ENCODE measurements around the gene ATG7. TPM values are rescaled to one million over a fixed set of nuclear protein-coding genes. Genes with fewer than 3 reads are reported as not detected.
A peak's percentile ranks its signal among the peaks of the same experiment; 100 is the strongest.

The ATG7 gene
- total RNA-seq, 4 donors from 2014 or later, result 54.8 to 126 (median 100) TPM

DNA sequence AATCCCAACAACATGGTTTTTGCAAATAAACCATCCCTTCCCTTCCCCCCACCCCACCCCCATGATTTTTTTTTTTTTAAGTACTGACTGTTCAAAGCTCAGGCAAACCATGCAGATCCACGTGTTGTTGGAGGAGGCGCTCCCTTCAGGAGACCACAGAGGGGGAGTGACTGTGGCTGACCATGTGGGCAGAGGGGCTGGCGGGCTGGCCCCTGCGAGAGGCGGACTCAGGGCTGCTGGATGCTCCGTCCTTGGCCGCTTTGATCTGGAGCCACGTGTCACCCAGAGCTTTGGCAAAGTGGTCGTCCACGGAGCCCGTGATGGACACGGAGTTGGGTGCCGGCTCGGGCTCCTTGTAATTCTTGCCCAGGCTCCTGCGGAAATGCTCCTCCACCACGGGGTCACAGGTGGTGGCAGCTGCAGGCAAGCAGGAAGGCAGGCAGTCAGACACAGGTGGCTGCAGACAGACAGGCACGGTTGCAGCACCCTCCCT is 286.3 kb downstream of the ATG7 start:
- Histone ChIP-seq H3K27me3 (no peaks in the 10 kb centered on the region), H3K9me3 (no peaks in the 10 kb centered on the region), H3K4me3 (no peak overlapping the region), H3K4me1 (peaks cover 12 to 36% of the 10 kb centered on the region in 2 donors), H3K36me3 (no peaks in the 10 kb centered on the region), H3K27ac (peak overlapping the region; percentile 79 to 88)
- intact Hi-C loops (cut with DNase I; ENCODE audit: low total_unique reads), result no loop called here
- DNase-seq, result no peak
- TF ChIP-seq, protein P1, sequence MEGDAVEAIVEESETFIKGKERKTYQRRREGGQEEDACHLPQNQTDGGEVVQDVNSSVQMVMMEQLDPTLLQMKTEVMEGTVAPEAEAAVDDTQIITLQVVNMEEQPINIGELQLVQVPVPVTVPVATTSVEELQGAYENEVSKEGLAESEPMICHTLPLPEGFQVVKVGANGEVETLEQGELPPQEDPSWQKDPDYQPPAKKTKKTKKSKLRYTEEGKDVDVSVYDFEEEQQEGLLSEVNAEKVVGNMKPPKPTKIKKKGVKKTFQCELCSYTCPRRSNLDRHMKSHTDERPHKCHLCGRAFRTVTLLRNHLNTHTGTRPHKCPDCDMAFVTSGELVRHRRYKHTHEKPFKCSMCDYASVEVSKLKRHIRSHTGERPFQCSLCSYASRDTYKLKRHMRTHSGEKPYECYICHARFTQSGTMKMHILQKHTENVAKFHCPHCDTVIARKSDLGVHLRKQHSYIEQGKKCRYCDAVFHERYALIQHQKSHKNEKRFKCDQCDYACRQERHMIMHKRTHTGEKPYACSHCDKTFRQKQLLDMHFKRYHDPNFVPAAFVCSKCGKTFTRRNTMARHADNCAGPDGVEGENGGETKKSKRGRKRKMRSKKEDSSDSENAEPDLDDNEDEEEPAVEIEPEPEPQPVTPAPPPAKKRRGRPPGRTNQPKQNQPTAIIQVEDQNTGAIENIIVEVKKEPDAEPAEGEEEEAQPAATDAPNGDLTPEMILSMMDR (IDR thresholded peaks at IDR 0.05), result no peak
- no peak for TF ChIP-seq POLR2A (IDR thresholded peaks at IDR 0.05)

DNA sequence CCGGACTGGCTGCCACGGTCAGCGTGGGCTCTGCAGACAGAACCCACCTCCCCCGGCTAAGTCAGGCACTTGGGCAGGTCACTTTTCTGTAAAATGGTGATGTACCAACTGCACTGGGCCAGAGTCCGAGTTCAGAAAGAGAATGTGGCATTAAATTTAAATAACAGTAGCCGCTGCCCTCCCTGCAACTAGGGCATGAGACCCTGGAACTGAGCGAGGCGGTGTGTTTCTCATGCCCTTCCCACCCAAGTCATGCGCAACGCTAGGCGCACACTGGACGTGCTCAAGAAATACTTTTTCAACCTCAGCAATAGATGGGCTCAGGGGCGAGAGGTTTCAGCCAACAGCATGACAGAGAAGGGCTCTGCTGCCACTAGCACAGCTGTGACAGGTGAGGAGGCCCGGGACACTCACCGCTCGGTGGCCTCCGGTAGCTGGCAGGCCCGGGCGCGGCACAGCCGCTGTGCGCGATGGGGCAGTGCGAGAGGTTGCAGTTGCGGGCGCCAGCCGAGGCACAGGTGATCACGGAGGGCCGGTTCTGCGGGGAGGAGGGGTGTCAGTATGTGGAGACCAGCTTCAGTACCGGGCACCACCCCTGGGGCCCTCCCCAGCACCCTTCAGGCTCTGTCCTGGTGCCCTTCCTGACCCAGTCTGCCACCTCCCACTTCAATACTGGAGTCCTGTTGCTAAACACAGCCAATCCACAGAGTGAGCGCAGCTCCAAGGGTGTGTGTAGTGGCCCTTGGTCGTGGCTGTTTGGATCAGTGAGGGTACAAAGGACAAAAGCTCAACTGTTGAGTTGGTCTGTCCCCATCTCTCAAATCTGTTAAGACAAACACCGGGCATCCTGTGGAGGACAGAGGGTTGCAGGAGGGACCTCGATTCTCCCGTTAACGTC is 287.0 kb downstream of the ATG7 start:
- H3K36me3 ChIP-seq, result no peaks in the 10 kb centered on the region
- peak overlapping the region; percentile 79 to 88 for H3K27ac ChIP-seq
- TF ChIP-seq, protein P1 (IDR thresholded peaks at IDR 0.05), result no peak
- no peak for TF ChIP-seq POLR2A (IDR thresholded peaks at IDR 0.05)
- no peaks in the 10 kb centered on the region for H3K9me3 ChIP-seq
- no peaks in the 10 kb centered on the region for H3K27me3 ChIP-seq
- peaks cover 12 to 29% of the 10 kb centered on the region in 2 donors for H3K4me1 ChIP-seq
- intact Hi-C loops (cut with DNase I; ENCODE audit: low total_unique reads), result no loop called here
- DNase-seq, result no peak
- no peak overlapping the region for H3K4me3 ChIP-seq

DNA sequence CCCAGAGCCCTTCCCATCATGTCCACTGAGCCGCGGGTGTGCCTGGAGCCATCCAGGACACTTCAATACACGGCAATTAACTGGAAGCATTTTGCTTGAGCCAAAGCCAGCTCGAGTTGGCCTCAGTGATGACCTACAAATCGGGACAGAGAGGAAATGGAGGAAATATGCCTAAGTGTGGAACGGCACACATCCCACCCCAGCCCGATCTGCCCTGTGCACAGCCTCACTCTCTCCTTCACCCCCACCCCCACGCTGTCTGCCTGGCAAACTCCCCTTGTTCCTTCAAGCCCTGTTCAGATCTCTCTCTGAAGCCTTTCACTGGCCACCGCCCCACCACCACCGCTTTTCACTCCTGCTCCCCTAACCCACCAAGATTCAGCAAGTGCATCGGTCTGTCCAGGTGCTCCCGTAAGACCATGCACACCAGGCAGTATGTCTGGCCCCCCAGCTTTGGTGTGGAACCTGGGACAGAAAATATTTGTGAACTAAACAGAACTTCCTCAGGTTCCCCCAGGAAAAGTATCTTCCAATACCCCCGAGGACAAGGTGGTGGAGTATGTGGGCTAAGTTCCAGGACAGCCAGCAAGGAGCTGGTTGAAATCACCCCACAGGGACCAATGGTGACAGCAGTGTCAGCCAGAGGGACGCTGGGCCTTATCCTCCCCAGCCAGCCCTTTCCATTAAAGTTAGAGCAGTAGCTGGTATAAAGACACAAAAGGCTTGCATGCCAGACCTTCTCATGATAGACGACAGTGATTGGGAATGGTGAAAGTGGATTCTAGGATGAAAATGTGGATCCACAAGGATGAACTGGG is 287.8 kb downstream of the ATG7 start:
- no peaks in the 10 kb centered on the region for H3K9me3 ChIP-seq
- H3K27ac ChIP-seq, result peak overlapping the region; percentile 79 to 88
- intact Hi-C loops (cut with DNase I; ENCODE audit: low total_unique reads), result no loop called here
- TF ChIP-seq, protein P1 (IDR thresholded peaks at IDR 0.05), result no peak
- no peak for TF ChIP-seq POLR2A (IDR thresholded peaks at IDR 0.05)
- DNase-seq, result no peak
- peaks cover 12 to 23% of the 10 kb centered on the region in 2 donors for H3K4me1 ChIP-seq
- H3K36me3 ChIP-seq, result no peaks in the 10 kb centered on the region
- H3K27me3 ChIP-seq, result no peaks in the 10 kb centered on the region
- H3K4me3 ChIP-seq, result no peak overlapping the region

DNA sequence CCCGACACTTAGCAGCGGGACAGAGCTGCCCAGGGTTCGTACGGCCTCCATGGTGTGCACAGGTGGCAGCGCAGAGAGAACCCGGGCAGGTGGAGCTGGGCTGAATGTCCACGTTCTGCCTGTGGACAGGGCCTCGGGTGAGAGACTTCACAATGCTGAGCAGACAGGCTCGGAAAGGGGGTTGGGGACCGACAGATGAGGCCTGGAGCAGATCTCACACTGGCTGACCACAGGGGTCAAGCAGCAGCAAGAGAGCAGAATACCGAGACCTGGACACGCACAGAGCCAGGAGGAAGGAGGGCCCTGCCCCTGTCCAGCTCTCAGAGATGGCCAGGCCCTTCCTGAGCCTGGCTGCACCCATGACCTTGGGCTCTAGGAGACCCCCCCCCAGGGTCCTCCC is 288.5 kb downstream of the ATG7 start:
- Histone ChIP-seq H3K9me3 (no peaks in the 10 kb centered on the region), H3K27me3 (no peaks in the 10 kb centered on the region), H3K4me3 (no peak overlapping the region), H3K4me1 (peaks cover 12 to 16% of the 10 kb centered on the region in 2 donors), H3K36me3 (no peaks in the 10 kb centered on the region), H3K27ac (peak overlapping the region; percentile 79 to 88)
- intact Hi-C loops (cut with DNase I; ENCODE audit: low total_unique reads), result no loop called here
- DNase-seq, result no peak
- TF ChIP-seq, protein P1 (IDR thresholded peaks at IDR 0.05), result no peak
- no peak for TF ChIP-seq POLR2A (IDR thresholded peaks at IDR 0.05)

All from uterus (tissue), 4 donors.